HT-29 (cell line): Measurements from ENCODE around the gene PIK3R5. TPM values are rescaled to one million over a fixed set of nuclear protein-coding genes. Genes with fewer than 3 reads are reported as not detected.

ENCODE experiments used
- DNase-seq: peaks from one replicate; pipeline ENCODE4 v3.0.0-alpha.2; 2015; ENCODE audit warnings: low spot score
- total RNA-seq: library from RNA; depleted of rRNA; stranded (reverse); fragments of >200 nt; shearing (Covaris generic); gene quantifications from 2 replicates; pipeline ENCODE4 v1.2.3, GENCODE V29; 2014

The PIK3R5 gene
- total RNA-seq, 1 experiment from 2014 or later: not detected

DNA sequence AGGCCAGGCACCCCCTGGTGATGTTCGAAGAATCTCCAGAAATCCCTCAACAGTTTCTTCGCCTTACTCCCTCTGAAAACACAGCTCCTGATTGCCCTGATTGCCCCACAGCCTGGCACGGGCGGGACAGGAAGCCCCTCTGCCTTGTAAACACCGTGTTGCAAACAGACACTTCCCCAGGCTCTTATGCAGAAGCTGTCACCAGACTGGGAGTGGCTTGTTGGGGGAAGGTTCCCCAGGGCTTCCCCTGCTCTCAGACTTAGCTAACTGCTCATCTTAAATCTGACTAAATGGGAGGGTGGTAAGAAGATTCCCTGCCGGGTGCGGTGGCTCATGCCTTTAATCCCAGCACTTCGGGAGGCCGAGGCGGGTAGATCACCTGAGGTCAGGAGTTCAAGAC is 11.2 kb downstream of the PIK3R5 start:
- no peak for DNase-seq

DNA sequence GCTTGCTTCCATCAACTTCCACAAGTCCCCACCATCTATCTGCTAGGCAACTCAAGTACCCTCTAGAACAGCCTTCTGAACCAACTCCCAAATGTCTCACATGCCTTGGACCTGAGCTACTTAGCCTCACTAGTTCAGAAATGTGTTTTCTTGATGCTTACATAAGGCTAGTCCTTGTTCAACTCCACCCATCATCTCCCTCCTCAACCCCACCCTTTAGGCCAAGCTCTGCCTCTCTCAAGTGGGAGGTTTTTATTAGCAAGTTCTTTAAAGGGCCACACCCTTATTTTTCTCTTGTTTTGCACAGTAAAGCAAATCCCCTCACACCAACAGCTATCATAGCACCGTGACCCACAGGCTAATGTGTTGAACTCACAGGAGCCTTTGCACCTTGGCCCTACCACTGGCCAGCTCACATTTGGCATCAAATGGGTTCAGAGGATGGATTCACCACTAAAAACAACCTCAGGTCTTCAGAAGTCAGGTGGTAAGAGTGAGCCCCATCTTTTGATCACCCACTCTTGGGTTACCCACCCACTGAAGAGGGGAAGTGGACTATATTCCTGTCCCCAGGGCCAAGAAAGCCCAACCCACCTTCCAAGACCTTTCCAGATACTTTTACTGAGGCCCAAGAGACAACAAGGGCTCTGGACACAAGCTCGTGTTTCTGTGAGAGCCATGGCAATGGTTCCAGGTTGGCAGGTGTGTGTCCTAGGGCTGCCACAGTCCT is 12.2 kb downstream of the PIK3R5 start:
- DNase-seq: no peak

GRCh38 chr17:8952191-8952590 is 13.3 kb downstream of the PIK3R5 start:
- DNase-seq: no peak

DNA sequence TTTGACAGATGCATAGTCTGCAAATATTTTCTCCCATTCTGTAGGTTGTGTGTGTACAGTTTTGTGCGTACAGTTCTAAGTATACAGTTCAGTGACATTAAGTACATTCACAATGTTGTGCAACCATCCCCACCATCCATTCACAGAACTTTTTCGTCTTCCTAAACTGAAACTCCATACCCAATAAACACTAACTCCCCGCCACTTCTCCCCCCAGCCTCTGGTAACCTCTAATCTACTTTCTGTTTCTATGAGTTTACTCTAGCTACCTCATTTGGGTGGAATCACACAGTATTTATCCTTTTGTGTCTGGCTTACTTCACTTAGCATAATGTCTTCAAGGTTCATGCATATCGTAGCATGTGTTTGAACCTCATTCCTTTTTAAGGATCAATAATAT is 14.3 kb downstream of the PIK3R5 start:
- DNase-seq: no peak

DNA sequence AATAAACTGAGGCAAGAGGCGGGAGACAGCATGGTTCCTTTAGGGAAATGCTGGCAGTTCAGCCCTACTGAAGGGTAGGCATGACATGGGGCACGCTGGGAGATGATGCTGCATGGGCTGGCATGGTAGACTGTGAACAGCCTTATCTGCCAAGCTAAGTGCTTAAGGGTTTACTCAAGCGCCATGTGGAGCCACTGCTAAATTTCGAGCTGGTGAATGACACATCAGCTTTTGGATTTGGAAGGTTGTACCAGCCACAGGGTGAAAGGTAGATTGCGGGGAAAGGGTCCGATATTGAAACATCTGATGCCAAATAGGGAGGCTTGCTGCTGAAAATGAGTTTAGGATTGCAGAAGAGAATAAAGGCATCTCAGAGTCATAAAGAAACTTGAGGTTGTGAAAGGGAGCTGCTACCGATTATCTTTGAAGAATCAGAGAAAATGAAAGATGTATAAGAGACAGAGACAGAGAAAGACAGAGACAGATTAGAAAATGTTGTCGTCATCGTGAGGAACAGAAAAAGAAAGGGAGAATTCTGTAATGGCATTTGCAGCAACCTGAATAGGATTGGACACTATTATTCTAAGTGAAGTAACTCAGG is 16.3 kb downstream of the PIK3R5 start:
- no peak for DNase-seq

- DNase-seq: no peak
Observed at GRCh38 chr17:8948462-8948861, 17.0 kb downstream of the PIK3R5 start.

DNA sequence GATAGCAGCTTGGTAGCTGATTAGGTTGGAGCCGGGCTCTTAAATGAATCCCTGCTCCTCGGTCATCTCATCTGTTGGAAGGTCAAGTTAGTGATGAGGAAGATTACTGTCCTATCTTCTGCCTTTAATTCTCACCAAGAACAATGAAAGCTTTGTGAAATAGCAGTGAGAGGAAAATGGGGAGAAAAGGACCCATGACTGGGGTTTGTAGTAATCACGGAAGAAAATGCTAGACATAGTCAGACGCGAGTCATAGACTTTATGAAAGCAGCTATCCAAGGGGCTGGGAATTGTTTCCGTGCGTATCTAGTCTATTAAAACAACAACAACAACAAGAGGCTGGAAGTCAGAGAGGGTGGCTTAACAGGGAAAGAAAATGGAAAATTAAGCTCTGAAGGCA is 18.3 kb downstream of the PIK3R5 start:
- no peak for DNase-seq

DNA sequence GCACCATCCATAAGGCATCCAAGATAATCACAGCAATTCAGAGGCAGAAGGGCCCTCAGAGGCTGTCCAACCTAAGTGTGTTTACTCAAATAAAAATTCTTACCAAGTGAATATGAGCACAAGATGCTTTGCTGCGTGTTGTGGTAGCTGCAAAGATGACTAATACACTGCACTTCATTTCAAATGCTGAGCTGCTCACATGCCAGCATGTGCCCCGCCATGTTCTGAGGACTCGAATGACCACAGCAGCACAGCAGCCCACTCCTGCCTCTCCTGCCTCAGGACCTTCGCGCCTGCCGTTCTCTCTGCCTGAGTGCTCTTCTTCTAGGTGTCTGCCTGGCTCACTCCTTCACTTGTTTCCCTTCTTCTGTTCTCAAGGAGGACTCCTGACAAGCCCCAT is 19.0 kb downstream of the PIK3R5 start:
- no peak for DNase-seq

DNA sequence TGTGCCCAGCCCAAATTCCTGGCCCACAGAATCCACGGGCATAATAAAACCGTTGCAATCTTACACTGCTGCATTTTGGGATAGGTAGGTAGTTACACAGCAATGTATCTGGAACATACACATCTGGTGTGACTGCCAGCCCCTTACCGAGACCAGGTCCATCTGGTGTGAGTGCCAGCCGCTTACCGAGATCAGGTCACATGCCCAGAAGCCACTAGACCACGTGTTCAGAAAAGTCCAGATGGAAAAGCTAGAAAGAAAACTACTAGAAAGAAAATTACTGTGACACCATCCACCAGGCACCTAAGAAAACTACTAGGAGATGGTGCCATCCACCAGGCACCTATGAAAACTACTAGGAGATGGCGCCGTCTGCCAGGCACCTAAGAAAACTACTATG is 19.4 kb downstream of the PIK3R5 start:
- no peak for DNase-seq

GRCh38 chr17:8944748-8945147 is 20.8 kb downstream of the PIK3R5 start:
- no peak for DNase-seq

- no peak for DNase-seq
Observed at GRCh38 chr17:8944083-8944482, 21.4 kb downstream of the PIK3R5 start.

GRCh38 chr17:8941980-8942622 is 23.4 kb downstream of the PIK3R5 start:
- DNase-seq: no peak

DNA sequence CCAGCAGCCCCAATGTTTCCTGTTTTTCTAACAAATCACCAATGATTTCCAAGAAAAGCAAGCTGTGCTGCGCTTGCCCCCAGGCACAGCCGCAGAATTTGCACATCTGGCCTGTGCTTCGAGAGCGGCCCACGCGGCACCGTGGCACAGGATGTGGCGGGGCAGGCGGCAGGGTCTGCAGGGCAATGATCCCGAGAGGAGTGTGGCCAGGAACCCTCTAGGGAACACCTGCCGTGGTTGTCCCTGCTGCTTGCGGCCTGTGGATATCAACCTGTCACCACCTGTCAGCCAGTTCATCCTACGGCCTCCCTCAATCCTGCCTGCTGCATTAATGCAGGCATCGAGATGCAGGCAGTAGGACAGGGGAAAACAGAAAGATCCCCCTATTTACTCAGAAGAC is 24.0 kb downstream of the PIK3R5 start:
- DNase-seq: no peak

DNA sequence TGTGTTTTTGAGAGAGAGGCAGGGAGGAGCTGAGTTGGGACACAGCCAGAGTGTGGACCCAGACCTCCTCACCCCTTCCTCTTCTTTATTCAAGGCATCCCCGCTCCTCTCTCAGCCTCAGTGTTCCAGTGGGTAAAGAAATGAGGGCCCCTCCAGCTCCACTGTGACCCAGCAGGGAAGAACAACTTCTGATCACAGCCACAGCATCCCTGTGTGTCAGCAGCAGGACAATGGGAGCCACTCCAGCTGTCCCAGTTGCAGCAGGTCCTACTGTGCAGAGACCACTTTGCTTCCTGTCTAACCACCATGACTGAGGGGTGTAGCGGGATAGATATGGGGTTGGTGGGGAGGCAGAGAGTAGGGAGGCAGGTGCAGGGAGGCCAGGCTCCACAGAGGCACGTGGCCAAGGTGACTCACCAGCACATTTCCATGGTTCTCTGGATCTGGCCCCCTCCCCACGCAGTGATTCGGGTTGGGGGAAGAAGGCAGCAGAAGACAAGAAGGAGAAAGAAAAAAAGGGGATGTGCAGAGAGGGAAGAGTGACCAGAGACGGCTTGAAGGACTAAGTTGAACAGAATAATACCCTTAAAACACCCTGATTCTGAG is 24.5 kb downstream of the PIK3R5 start:
- no peak for DNase-seq

DNA sequence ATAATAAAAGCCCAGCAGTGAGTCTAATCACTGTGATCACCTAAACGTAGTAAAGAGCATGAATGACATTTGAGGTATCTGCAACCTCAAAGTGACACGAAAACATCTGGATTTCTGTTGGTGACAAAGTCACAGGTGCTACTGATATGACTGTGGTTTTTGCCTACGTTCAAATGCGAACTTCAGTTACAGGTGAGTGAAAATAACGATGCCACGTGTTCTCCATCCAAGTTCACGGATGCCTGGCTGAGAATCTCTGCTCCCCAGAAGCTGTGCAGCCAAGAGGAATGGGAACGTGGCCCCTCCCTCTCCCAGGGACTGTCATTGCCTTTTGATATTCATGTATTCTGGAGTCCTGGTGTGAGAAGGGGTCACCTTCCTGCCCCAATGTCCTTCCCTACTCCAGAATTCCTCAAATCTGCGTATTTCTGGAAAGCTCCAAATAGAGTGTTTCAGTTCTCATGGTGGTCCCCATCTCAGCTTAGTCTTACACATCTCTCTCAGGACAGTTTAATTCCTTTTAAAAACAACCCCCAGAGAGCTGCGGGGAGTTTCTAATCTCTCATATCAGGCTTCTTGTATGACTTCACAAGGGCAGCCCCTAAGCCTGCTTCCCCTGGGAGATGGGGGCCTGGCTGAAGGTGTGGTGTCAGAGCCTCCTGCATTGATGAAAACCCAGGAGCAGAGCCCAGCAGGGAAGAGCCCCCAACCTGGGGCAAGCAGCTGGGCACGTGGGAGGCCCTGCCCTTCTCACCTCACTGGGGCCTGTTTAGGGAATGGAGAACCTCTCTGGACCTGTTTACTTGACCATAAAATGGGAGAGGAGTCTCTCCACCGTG is 25.8 kb downstream of the PIK3R5 start:
- no peak for DNase-seq

DNA sequence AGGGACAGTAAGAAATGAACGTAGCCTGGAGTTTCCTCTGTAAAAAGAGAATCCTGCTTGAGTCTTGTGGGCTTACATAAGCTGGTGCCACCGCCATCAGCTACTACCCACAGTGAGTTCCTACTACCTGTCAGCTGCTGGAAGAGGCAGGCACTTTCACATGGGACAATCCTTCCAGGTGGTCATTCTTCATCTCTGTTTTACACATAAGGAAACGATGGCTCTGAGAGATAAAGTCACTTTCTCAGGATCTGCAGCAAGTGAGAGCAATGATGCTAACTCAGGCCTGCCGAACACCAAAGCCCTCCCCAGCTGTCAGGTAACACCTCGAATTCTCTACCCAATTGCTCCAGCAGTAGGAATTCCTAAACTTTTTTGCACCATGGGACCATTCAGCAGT is 26.6 kb downstream of the PIK3R5 start:
- no peak for DNase-seq

DNA sequence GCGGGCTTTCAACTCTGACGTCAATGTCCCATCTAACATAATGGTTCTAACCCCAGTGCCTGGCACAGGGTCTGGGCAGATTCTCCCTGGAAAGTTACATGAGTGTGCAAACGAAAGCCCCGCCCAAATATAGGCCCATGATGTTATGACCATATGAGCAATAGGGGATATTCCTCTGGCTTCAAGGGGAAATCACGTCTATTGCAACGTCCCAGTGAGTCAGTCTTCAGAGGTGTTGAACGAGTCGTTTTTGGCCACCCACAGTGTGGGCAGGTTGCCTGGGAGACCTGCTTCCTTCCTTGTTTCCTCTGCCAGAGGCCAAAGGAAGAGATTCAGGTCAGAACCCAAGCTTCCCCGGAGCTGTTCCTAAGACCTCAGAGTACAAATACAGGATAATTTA is 30.3 kb downstream of the PIK3R5 start:
- no peak for DNase-seq

DNA sequence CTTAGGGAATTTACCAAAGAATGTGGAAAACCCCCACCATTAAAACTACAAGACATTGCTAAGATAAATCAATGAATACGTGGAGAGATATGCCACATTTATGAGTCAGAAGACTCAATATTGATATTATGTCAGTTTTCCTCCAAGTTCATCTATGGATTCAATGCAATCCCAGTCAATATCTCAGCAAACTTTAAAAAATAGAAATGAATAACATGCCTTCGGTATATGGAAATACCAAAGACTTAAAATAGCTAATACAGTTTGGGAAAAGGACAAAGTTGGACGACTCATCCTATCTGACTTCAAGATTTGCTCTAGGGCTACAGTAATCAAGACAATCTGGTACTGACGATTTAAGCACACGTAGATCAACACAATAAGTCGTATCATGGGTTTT is 31.2 kb downstream of the PIK3R5 start:
- no peak for DNase-seq

DNA sequence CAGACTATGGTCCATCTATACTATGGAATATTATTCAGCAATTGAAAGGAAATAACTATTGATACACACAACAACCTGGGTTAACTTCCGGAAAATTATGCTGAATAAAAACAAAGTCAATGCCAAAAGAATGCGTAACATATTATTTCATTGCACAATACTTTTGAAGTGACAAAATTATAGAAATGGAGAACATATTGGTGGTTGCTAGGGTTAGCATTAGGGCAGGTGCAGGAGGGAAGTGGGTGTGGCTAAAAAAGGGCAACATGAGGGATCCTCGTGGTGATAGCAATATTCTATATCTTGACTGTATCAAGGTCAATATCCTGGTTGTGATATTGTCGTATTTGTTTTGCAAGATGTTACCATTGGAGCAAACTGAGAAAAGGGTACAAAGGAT is 34.9 kb downstream of the PIK3R5 start:
- DNase-seq: no peak

DNA sequence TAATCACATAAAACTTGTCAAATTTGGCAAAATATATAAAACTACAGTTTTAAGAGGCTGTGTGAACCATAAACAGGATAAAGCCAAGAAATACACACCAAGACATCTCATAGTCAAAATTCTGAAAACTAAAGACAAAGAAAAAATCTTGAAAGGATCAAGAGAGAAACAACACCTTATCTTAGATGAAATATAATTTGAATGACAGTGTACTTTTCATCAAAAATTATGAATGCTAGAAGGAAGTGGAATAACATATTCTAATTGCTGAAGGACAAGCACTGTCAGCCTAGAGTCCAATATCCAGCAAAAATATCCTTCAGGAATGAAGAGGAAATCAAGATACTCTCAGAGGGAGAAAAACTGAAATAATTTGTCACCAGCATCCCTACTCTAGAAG is 37.2 kb downstream of the PIK3R5 start:
- no peak for DNase-seq

GRCh38 chr17:8927395-8927794 is 38.1 kb downstream of the PIK3R5 start:
- DNase-seq: no peak

DNA sequence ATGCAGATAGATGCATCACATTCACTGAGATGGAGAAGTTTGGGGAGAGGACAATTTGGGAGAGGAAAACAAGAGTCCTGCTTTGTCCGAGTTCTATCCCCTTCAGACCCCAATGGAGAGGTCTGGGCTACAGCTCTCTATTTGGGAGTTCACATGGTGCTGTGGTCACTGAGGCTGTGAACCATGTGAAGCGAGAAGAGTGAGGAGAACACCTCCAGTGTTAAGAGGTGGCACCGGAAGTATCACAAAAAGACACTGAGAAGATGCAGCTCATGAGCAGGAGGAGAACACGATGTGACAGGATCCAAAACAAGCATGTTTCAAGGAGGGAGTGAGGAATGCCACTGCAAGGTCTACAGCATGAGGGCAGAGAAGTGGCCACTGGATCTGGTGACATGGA is 39.7 kb downstream of the PIK3R5 start:
- no peak for DNase-seq
